ENCODE data around the gene ZNF175. TPM values are rescaled to one million over a fixed set of nuclear protein-coding genes. Genes with fewer than 3 reads are reported as not detected.
A peak's percentile ranks its signal among the peaks of the same experiment; 100 is the strongest.

ZNF175 gene
- total and polyA plus RNA-seq, 10 of the 15 experiments (the other 5 are each of a cell fraction or from before 2014, with no cell fraction given) = 1.5 to 12.0 (median 4.1) TPM

DNA sequence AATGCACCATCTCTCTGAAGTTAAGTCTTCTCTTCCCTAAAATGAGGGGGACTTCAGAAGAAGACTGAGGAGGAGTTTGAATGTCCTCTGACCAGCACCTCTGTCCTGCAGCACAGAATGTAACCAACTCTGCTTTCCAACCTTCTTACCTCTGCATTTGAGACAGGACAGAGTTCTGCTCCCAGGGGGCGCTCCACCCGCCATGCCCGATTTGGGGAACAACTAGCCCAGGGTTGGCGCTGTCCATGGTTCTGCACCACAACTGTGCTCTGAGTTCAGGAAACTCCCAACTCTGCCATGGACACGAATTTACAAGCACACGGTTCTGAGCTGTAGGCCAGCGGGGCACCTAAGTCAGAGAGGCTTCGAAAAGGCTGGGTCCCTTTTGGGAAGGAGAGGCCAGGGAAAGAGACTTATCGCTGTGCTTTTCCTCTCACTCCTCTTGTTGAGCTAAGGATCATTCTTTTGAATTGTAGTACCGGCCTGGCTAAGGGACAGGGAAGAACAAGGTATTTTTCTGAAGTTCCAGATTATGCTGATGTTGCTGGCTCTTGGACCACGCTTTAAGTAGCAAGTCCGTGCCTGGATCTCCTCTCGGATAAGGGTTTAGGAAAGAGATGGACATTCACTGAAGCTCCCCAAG, 37.0 kb downstream of the ZNF175 start (continued):
- TF ChIP-seq, protein P1, sequence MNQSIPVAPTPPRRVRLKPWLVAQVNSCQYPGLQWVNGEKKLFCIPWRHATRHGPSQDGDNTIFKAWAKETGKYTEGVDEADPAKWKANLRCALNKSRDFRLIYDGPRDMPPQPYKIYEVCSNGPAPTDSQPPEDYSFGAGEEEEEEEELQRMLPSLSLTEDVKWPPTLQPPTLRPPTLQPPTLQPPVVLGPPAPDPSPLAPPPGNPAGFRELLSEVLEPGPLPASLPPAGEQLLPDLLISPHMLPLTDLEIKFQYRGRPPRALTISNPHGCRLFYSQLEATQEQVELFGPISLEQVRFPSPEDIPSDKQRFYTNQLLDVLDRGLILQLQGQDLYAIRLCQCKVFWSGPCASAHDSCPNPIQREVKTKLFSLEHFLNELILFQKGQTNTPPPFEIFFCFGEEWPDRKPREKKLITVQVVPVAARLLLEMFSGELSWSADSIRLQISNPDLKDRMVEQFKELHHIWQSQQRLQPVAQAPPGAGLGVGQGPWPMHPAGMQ (IDR thresholded peaks at IDR 0.05; ENCODE audit: borderline replicate concordance) = no peak
- no peak for TF ChIP-seq HDGF (IDR thresholded peaks at IDR 0.05)
- TF ChIP-seq NR2C2 (IDR thresholded peaks at IDR 0.05; ENCODE audit: borderline replicate concordance, control insufficient read depth, insufficient read length, low read depth) = no peak
- TF ChIP-seq ZSCAN29 (IDR thresholded peaks at IDR 0.05) = no peak
- TF ChIP-seq, protein P2, sequence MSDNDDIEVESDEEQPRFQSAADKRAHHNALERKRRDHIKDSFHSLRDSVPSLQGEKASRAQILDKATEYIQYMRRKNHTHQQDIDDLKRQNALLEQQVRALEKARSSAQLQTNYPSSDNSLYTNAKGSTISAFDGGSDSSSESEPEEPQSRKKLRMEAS (IDR thresholded peaks at IDR 0.05; ENCODE audit: low read depth, low read length) = 0 out of 2 replicates have a peak, but pooled peaks have one; percentile 36
- TF ChIP-seq, protein P3, sequence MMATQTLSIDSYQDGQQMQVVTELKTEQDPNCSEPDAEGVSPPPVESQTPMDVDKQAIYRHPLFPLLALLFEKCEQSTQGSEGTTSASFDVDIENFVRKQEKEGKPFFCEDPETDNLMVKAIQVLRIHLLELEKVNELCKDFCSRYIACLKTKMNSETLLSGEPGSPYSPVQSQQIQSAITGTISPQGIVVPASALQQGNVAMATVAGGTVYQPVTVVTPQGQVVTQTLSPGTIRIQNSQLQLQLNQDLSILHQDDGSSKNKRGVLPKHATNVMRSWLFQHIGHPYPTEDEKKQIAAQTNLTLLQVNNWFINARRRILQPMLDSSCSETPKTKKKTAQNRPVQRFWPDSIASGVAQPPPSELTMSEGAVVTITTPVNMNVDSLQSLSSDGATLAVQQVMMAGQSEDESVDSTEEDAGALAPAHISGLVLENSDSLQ (IDR thresholded peaks at IDR 0.05) = no peak
- TF ChIP-seq, protein P4, sequence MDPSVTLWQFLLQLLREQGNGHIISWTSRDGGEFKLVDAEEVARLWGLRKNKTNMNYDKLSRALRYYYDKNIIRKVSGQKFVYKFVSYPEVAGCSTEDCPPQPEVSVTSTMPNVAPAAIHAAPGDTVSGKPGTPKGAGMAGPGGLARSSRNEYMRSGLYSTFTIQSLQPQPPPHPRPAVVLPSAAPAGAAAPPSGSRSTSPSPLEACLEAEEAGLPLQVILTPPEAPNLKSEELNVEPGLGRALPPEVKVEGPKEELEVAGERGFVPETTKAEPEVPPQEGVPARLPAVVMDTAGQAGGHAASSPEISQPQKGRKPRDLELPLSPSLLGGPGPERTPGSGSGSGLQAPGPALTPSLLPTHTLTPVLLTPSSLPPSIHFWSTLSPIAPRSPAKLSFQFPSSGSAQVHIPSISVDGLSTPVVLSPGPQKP (IDR thresholded peaks at IDR 0.05; ENCODE audit: low read depth, low read length) = no peak
- no peak for TF ChIP-seq NFYA (IDR thresholded peaks at IDR 0.05; ENCODE audit: borderline replicate concordance, low read depth, low read length)
- TF ChIP-seq SP1 (IDR thresholded peaks at IDR 0.05; ENCODE audit: low read depth, low read length) = no peak
- TF ChIP-seq SUPT20H (IDR thresholded peaks at IDR 0.05; ENCODE audit: borderline replicate concordance, control insufficient read depth, low read depth, low read length) = no peak
- no peak for TF ChIP-seq MTA3 (IDR thresholded peaks at IDR 0.05; ENCODE audit: borderline replicate concordance, low read length)
- TF ChIP-seq, protein P5, sequence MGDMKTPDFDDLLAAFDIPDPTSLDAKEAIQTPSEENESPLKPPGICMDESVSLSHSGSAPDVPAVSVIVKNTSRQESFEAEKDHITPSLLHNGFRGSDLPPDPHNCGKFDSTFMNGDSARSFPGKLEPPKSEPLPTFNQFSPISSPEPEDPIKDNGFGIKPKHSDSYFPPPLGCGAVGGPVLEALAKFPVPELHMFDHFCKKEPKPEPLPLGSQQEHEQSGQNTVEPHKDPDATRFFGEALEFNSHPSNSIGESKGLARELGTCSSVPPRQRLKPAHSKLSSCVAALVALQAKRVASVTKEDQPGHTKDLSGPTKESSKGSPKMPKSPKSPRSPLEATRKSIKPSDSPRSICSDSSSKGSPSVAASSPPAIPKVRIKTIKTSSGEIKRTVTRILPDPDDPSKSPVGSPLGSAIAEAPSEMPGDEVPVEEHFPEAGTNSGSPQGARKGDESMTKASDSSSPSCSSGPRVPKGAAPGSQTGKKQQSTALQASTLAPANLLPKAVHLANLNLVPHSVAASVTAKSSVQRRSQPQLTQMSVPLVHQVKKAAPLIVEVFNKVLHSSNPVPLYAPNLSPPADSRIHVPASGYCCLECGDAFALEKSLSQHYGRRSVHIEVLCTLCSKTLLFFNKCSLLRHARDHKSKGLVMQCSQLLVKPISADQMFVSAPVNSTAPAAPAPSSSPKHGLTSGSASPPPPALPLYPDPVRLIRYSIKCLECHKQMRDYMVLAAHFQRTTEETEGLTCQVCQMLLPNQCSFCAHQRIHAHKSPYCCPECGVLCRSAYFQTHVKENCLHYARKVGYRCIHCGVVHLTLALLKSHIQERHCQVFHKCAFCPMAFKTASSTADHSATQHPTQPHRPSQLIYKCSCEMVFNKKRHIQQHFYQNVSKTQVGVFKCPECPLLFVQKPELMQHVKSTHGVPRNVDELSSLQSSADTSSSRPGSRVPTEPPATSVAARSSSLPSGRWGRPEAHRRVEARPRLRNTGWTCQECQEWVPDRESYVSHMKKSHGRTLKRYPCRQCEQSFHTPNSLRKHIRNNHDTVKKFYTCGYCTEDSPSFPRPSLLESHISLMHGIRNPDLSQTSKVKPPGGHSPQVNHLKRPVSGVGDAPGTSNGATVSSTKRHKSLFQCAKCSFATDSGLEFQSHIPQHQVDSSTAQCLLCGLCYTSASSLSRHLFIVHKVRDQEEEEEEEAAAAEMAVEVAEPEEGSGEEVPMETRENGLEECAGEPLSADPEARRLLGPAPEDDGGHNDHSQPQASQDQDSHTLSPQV (IDR thresholded peaks at IDR 0.05) = no peak
- TF ChIP-seq, protein P6, sequence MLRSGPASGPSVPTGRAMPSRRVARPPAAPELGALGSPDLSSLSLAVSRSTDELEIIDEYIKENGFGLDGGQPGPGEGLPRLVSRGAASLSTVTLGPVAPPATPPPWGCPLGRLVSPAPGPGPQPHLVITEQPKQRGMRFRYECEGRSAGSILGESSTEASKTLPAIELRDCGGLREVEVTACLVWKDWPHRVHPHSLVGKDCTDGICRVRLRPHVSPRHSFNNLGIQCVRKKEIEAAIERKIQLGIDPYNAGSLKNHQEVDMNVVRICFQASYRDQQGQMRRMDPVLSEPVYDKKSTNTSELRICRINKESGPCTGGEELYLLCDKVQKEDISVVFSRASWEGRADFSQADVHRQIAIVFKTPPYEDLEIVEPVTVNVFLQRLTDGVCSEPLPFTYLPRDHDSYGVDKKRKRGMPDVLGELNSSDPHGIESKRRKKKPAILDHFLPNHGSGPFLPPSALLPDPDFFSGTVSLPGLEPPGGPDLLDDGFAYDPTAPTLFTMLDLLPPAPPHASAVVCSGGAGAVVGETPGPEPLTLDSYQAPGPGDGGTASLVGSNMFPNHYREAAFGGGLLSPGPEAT (IDR thresholded peaks at IDR 0.05; ENCODE audit: low read depth) = no peak
- TF ChIP-seq, protein P7, sequence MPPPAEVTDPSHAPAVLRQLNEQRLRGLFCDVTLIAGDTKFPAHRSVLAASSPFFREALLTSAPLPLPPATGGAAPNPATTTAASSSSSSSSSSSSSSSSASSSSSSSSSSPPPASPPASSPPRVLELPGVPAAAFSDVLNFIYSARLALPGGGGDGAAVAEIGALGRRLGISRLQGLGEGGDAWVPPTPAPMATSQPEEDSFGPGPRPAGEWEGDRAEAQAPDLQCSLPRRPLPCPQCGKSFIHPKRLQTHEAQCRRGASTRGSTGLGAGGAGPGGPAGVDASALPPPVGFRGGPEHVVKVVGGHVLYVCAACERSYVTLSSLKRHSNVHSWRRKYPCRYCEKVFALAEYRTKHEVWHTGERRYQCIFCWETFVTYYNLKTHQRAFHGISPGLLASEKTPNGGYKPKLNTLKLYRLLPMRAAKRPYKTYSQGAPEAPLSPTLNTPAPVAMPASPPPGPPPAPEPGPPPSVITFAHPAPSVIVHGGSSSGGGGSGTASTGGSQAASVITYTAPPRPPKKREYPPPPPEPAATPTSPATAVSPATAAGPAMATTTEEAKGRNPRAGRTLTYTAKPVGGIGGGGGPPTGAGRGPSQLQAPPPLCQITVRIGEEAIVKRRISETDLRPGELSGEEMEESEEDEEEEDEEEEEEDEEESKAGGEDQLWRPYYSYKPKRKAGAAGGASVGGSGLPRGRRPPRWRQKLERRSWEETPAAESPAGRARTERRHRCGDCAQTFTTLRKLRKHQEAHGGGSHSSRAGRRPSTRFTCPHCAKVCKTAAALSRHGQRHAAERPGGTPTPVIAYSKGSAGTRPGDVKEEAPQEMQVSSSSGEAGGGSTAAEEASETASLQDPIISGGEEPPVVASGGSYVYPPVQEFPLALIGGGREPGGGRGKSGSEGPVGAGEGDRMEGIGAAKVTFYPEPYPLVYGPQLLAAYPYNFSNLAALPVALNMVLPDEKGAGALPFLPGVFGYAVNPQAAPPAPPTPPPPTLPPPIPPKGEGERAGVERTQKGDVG (CRISPR knock-in tag; IDR thresholded peaks at IDR 0.05) = no peak
